GM23248 (cell line): ENCODE results near the gene ZBTB6.

Source experiments
- EZH2 ChIP-seq: fragments of 200-600 bp; sonication (generic); IDR thresholded peaks from 2 replicates; pipeline ENCODE4 v1.6.1; 2018; ENCODE audit warnings: antibody characterized with exemption, mild to moderate bottlenecking; ENCODE audit not compliant: insufficient read depth, poor library complexity, severe bottlenecking
- EZH2phosphoT487 ChIP-seq: fragments of 200-600 bp; sonication (generic); IDR thresholded peaks from 2 replicates; pipeline ENCODE4 v1.6.1; 2018; ENCODE audit warnings: antibody characterized with exemption, moderate library complexity, mild to moderate bottlenecking, low read depth; ENCODE audit not compliant: insufficient read depth

GRCh38 chr9:122904466-122904822, 8.7 kb downstream of the ZBTB6 start:
- TF ChIP-seq EZH2phosphoT487 (no peak), EZH2 (no peak)
